Activated T-cell treated with anti-CD3 and anti-CD28 coated beads, Interleukin-2, amount 50 U/mL, for 4 hours (primary cell): ENCODE data around the gene SLCO6A1. TPM values are rescaled to one million over a fixed set of nuclear protein-coding genes. Genes with fewer than 3 reads are reported as not detected.

ENCODE experiments used
- ATAC-seq, 2 donors: fragments of 200-7000 bp; cut with Tn5 transposase; one replicate each; pipeline ENCODE4 v1.10.0; 2021
- DNase-seq: peaks from one replicate; pipeline ENCODE4 v3.0.0-alpha.2; 2020
- H3K27me3 Mint-ChIP-seq: one replicate; pipeline ENCODE4 v1.8.0; 2021; ENCODE audit warnings: low read depth, mixed read lengths
- H3K36me3 Mint-ChIP-seq: one replicate; pipeline ENCODE4 v1.8.0; 2022; ENCODE audit warnings: mixed read lengths; ENCODE audit not compliant: insufficient read depth
- H3K4me1 Mint-ChIP-seq: one replicate; pipeline ENCODE4 v1.8.0; 2021; ENCODE audit warnings: low read depth, mixed read lengths
- H3K4me3 Mint-ChIP-seq: one replicate; pipeline ENCODE4 v1.8.0; 2021; ENCODE audit warnings: mild to moderate bottlenecking, moderate library complexity, mixed read lengths
- H3K9me3 Mint-ChIP-seq: one replicate; pipeline ENCODE4 v1.8.0; 2021; ENCODE audit warnings: mixed read lengths
- total RNA-seq, 3 donors: library from RNA; stranded (reverse); gene quantifications; one replicate each; pipeline ENCODE4 v1.2.1, GENCODE V29; 2021

Gene SLCO6A1
- total RNA-seq, 3 donors from 2014 or later: not detected

DNA sequence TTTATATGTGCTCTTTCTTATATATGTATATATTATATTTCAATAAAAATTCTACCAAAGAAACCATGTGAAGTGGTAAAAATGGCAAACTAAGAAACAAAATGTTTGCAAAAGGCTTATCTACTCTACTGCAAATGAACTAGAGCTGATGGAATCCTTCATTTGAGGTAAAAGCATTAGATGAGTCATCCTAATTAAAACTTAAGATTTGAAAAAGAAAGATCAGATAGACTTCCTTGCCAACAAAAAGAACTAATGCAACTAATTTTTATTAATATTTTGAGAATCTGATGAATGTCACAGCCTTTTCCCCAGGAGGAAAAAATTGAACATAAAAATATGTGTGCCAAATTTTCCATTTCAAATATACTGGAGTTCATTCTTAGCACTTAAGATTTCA is 118.6 kb downstream of the SLCO6A1 start:
- Mint-ChIP-seq H3K27me3 (no peaks in the 10 kb centered on the region), H3K4me1 (no peaks in the 10 kb centered on the region), H3K4me3 (no peak overlapping the region), H3K36me3 (no peaks in the 10 kb centered on the region), H3K9me3 (peaks cover 5% of the 10 kb centered on the region)
- no peak for DNase-seq
- ATAC-seq: no peak

GRCh38 chr5:102375876-102376275 is 122.9 kb downstream of the SLCO6A1 start:
- H3K4me3 Mint-ChIP-seq: no peak overlapping the region
- no peaks in the 10 kb centered on the region for H3K27me3 Mint-ChIP-seq
- no peaks in the 10 kb centered on the region for H3K36me3 Mint-ChIP-seq
- H3K9me3 Mint-ChIP-seq: no peaks in the 10 kb centered on the region
- DNase-seq (no peak), ATAC-seq (no peak)
- H3K4me1 Mint-ChIP-seq: no peaks in the 10 kb centered on the region

DNA sequence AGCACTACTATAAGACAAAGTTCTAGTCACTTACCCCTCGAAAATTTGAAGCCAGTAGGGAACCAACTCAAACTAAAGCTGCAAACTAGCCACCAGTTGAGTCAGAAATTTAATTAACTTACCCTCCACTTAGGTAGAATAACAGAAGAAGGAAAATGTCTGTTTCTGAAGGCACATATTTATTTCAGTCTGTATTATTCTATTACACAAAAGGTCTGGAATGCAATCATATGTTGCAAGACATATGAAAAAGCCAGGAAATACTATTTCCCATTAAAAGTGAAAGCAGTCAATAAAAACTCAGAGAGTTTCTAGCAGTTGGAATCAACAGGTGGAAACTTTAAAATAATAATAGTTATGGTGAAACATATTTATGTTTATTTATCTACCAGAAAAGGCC is 123.5 kb downstream of the SLCO6A1 start:
- no peaks in the 10 kb centered on the region for H3K36me3 Mint-ChIP-seq
- DNase-seq (no peak), ATAC-seq (no peak)
- H3K4me1 Mint-ChIP-seq: no peaks in the 10 kb centered on the region
- no peaks in the 10 kb centered on the region for H3K9me3 Mint-ChIP-seq
- H3K27me3 Mint-ChIP-seq: no peaks in the 10 kb centered on the region
- H3K4me3 Mint-ChIP-seq: no peak overlapping the region

- no peak overlapping the region for H3K4me3 Mint-ChIP-seq
- H3K27me3 Mint-ChIP-seq: no peaks in the 10 kb centered on the region
- ATAC-seq (no peak), DNase-seq (no peak)
- no peaks in the 10 kb centered on the region for H3K36me3 Mint-ChIP-seq
- H3K4me1 Mint-ChIP-seq: no peaks in the 10 kb centered on the region
- H3K9me3 Mint-ChIP-seq: peaks cover 4% of the 10 kb centered on the region
Observed at GRCh38 chr5:102368392-102368791, 130.4 kb downstream of the SLCO6A1 start.

DNA sequence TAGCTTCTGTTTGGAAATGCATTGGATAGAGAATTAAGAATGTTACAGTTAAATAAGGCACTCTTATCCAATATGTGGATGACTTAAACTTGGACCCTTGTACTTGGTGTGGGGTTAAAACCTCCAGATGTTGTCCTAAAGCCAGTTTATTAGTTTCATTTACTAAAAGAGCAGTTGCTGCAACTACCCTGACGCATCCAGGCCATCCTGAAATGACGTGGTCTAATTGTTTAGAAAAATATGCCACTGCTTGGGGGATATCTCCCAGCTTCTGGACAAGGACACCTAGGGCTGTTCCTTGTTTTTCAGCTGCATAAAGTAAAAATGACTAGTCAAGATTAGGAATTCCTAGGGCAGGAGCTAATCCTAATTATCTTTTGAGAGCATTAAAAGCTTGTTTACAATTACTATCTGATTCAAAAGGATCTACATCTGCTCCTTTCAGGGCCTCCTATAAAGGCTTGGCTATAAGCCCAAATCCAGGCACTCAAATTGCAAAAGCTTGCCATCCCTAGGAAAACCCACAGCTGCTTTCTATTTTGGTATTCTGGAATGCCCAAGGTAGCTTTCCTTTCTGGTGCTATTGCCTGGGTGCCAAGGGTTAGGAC is 157.0 kb downstream of the SLCO6A1 start:
- Mint-ChIP-seq H3K4me3 (no peak overlapping the region), H3K27me3 (no peaks in the 10 kb centered on the region)

GRCh38 chr5:102324714-102325113 is 174.1 kb downstream of the SLCO6A1 start:
- H3K4me3 Mint-ChIP-seq: no peak overlapping the region
- no peaks in the 10 kb centered on the region for H3K36me3 Mint-ChIP-seq
- no peaks in the 10 kb centered on the region for H3K4me1 Mint-ChIP-seq
- ATAC-seq (no peak), DNase-seq (no peak)
- H3K27me3 Mint-ChIP-seq: peaks cover 2% of the 10 kb centered on the region
- no peaks in the 10 kb centered on the region for H3K9me3 Mint-ChIP-seq

More for the DNA sequence above, 157.0 kb downstream of the SLCO6A1 start:
- H3K9me3 Mint-ChIP-seq: no peaks in the 10 kb centered on the region
- no peaks in the 10 kb centered on the region for H3K4me1 Mint-ChIP-seq
- no peaks in the 10 kb centered on the region for H3K36me3 Mint-ChIP-seq
- DNase-seq (no peak), ATAC-seq (no peak)

Other genes with a start within 250 kb of the SLCO6A1 start
- gene SLCO4C1, start 202.7 kb downstream of the SLCO6A1 start, total RNA-seq: under 1 TPM in 2 of 3 donors, not detected in 1; 0.05 to 0.11 TPM